ENCODE results near the gene FUT7. TPM values are rescaled to one million over a fixed set of nuclear protein-coding genes. Genes with fewer than 3 reads are reported as not detected.

The FUT7 gene
- total and polyA plus RNA-seq, 2 donors (not counting 1 experiment from before 2014, with no cell fraction given) = not detected

- no peaks in the 10 kb centered on the region for H3K9me3 ChIP-seq (ENCODE audit: control insufficient read depth, insufficient read depth, low read depth, low read length)
- peaks cover 6% of the 10 kb centered on the region for H3K4me1 ChIP-seq (ENCODE audit: control insufficient read depth, extremely low read depth, insufficient read depth, low read length)
- DNase-seq (ENCODE audit: low read depth in 2 of 2) = peak; percentile 40 to 59
- H3K27me3 ChIP-seq (ENCODE audit: control insufficient read depth, insufficient read depth, low read length) = peaks cover 6% of the 10 kb centered on the region
- H3K79me2 ChIP-seq (ENCODE audit: control insufficient read depth, insufficient read depth, low read length) = peaks cover 18% of the 10 kb centered on the region
- H3K4me2 ChIP-seq (ENCODE audit: extremely low read depth, insufficient read depth, low read length) = peak overlapping the region; percentile 97
- H2AFZ ChIP-seq (ENCODE audit: low read length) = no peak overlapping the region
- peaks cover under 1% of the 10 kb centered on the region for H3K36me3 ChIP-seq (ENCODE audit: control insufficient read depth, insufficient read depth, low read length)
- H3K27ac ChIP-seq (ENCODE audit: insufficient read depth, low read length) = no peak overlapping the region
- H3K4me3 ChIP-seq (replicated peaks in 1 of 4; ENCODE audit: control extremely low read depth in 1 of 4, insufficient read depth in 1 of 4, low read depth in 3 of 4, low read length in 4 of 4) = peak overlapping the region; percentile 44 to 72 (median 67)
- TF ChIP-seq CTCF (conservative IDR thresholded peaks at IDR 0.05 in 1 of 2, IDR thresholded peaks at IDR 0.05 in 1 of 2; ENCODE audit: low read depth in 1 of 2, low read length in 2 of 2) = no peak
- no peak for TF ChIP-seq EZH2 (IDR thresholded peaks at IDR 0.05; ENCODE audit: low read length, missing control alignments)
- H4K20me1 ChIP-seq (ENCODE audit: control insufficient read depth, extremely low read depth, insufficient read depth, low read length) = no peaks in the 10 kb centered on the region
- H3K9ac ChIP-seq (ENCODE audit: insufficient read depth, low read length) = peak overlapping the region; percentile 62
These were observed 13.6 kb upstream of the FUT7 start for GRCh38 chr9:137045294-137046087.

DNA sequence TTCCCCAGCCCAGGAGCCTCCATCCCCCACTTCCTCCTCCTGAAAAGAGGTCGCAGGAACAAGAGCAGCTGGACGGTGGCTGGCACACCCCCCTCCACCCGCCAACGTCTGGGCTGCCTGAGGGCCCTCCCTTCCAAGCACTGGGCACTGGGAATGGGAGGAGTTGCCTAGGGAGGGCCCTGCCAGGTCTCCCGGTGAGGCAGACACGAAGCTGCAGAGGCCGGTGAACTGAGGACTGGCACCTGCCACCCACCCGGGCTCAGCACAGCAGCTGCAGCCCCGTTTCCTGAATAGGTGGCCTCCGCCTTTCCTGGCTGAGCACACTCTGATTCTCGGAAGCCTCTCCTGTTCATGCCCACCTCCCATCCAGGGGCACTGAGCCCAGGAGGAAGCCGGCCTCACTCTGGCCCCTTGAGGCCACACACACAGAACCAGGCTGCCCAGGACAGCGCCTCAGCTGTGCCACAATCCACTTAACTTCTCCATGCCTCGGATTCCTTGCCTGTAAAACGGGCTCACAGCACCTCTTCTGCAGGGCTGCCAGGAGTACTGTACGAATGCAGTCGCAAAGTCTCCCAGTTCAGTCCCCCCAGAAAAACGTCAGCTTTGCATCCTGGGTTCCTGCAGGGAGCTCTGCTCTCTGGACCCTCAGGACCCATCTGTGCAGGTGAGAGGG is 12.8 kb upstream of the FUT7 start:
- Histone ChIP-seq H2AFZ (ENCODE audit: low read length) (no peak overlapping the region), H3K27ac (ENCODE audit: insufficient read depth, low read length) (no peak overlapping the region), H3K36me3 (ENCODE audit: control insufficient read depth, insufficient read depth, low read length) (peaks cover 7% of the 10 kb centered on the region), H3K9me3 (ENCODE audit: control insufficient read depth, insufficient read depth, low read depth, low read length) (no peaks in the 10 kb centered on the region), H3K27me3 (ENCODE audit: control insufficient read depth, insufficient read depth, low read length) (no peaks in the 10 kb centered on the region), H4K20me1 (ENCODE audit: control insufficient read depth, extremely low read depth, insufficient read depth, low read length) (no peaks in the 10 kb centered on the region), H3K4me2 (ENCODE audit: extremely low read depth, insufficient read depth, low read length) (peak overlapping the region; percentile 97), H3K4me3 (replicated peaks in 1 of 4; ENCODE audit: control extremely low read depth in 1 of 4, insufficient read depth in 1 of 4, low read depth in 3 of 4, low read length in 4 of 4) (peak overlapping the region; percentile 44 to 72 (median 67)), H3K4me1 (ENCODE audit: control insufficient read depth, extremely low read depth, insufficient read depth, low read length) (peaks cover 6% of the 10 kb centered on the region), H3K79me2 (ENCODE audit: control insufficient read depth, insufficient read depth, low read length) (peaks cover 18% of the 10 kb centered on the region), H3K9ac (ENCODE audit: insufficient read depth, low read length) (no peak overlapping the region)
- TF ChIP-seq CTCF (conservative IDR thresholded peaks at IDR 0.05 in 1 of 2, IDR thresholded peaks at IDR 0.05 in 1 of 2; ENCODE audit: low read depth in 1 of 2, low read length in 2 of 2) = no peak
- TF ChIP-seq EZH2 (IDR thresholded peaks at IDR 0.05; ENCODE audit: low read length, missing control alignments) = no peak
- no peak for DNase-seq (ENCODE audit: low read depth in 2 of 2)

GRCh38 chr9:137044037-137044436 is 12.1 kb upstream of the FUT7 start:
- H3K27me3 ChIP-seq (ENCODE audit: control insufficient read depth, insufficient read depth, low read length) = no peaks in the 10 kb centered on the region
- H3K9me3 ChIP-seq (ENCODE audit: control insufficient read depth, insufficient read depth, low read depth, low read length) = no peaks in the 10 kb centered on the region
- H3K9ac ChIP-seq (ENCODE audit: insufficient read depth, low read length) = no peak overlapping the region
- H4K20me1 ChIP-seq (ENCODE audit: control insufficient read depth, extremely low read depth, insufficient read depth, low read length) = no peaks in the 10 kb centered on the region
- H3K4me2 ChIP-seq (ENCODE audit: extremely low read depth, insufficient read depth, low read length) = peak overlapping the region; percentile 97
- H3K4me3 ChIP-seq (replicated peaks in 1 of 4; ENCODE audit: control extremely low read depth in 1 of 4, insufficient read depth in 1 of 4, low read depth in 3 of 4, low read length in 4 of 4) = peak overlapping the region in 1 of 4 experiments; percentile 72
- no peak for DNase-seq (ENCODE audit: low read depth in 2 of 2)
- H3K4me1 ChIP-seq (ENCODE audit: control insufficient read depth, extremely low read depth, insufficient read depth, low read length) = peaks cover 6% of the 10 kb centered on the region
- no peak for TF ChIP-seq EZH2 (IDR thresholded peaks at IDR 0.05; ENCODE audit: low read length, missing control alignments)
- no peak for TF ChIP-seq CTCF (conservative IDR thresholded peaks at IDR 0.05 in 1 of 2, IDR thresholded peaks at IDR 0.05 in 1 of 2; ENCODE audit: low read depth in 1 of 2, low read length in 2 of 2)
- H3K27ac ChIP-seq (ENCODE audit: insufficient read depth, low read length) = no peak overlapping the region
- H2AFZ ChIP-seq (ENCODE audit: low read length) = no peak overlapping the region
- H3K79me2 ChIP-seq (ENCODE audit: control insufficient read depth, insufficient read depth, low read length) = peaks cover 18% of the 10 kb centered on the region
- peaks cover 9% of the 10 kb centered on the region for H3K36me3 ChIP-seq (ENCODE audit: control insufficient read depth, insufficient read depth, low read length)
